Parathyroid adenoma (tissue), 2 donors: ENCODE data around the gene GPSM1.

Experiments used
- H2AFZ ChIP-seq: fragments of 300-600 bp; sonication (generic); one replicate; pipeline ENCODE4 v1.7.0; 2017; ENCODE audit warnings: antibody characterized with exemption, mild to moderate bottlenecking
- H3K27ac ChIP-seq: fragments of 300-600 bp; sonication (generic); one replicate; pipeline ENCODE4 v1.7.0; 2017
- H3K27me3 ChIP-seq: fragments of 300-600 bp; sonication (generic); one replicate; pipeline ENCODE4 v1.7.0; 2017; ENCODE audit warnings: low read length; ENCODE audit not compliant: control insufficient read depth, insufficient read depth
- H3K36me3 ChIP-seq: fragments of 300-600 bp; sonication (generic); one replicate; pipeline ENCODE4 v1.7.0; 2017; ENCODE audit warnings: low read length; ENCODE audit not compliant: control insufficient read depth, insufficient read depth
- H3K4me1 ChIP-seq: fragments of 300-600 bp; sonication (generic); one replicate; pipeline ENCODE4 v1.7.0; 2017; ENCODE audit warnings: control low read depth
- H3K4me2 ChIP-seq: fragments of 300-600 bp; sonication (generic); one replicate; pipeline ENCODE4 v1.7.0; 2017; ENCODE audit warnings: low read length
- H3K4me3 ChIP-seq: fragments of 300-600 bp; sonication (generic); one replicate; pipeline ENCODE4 v1.7.0; 2017; ENCODE audit warnings: low read depth, low read length
- H3K79me2 ChIP-seq: fragments of 300-600 bp; sonication (generic); one replicate; pipeline ENCODE4 v1.7.0; 2017; ENCODE audit warnings: control low read depth
- H3K9ac ChIP-seq: fragments of 300-600 bp; sonication (generic); one replicate; pipeline ENCODE4 v1.7.0; 2017; ENCODE audit warnings: mild to moderate bottlenecking
- H3K9me3 ChIP-seq: fragments of 300-600 bp; sonication (generic); one replicate; pipeline ENCODE4 v1.7.0; 2017; ENCODE audit warnings: low read length; ENCODE audit not compliant: control insufficient read depth
- TF ChIP-seq, protein P1 (sequence below): fragments of 300-600 bp; sonication (generic); IDR thresholded peaks from one replicate; pipeline ENCODE4 v1.7.0; 2017; ENCODE audit warnings: antibody characterized with exemption, mild to moderate bottlenecking
- donor health status: primary hyperparathyroidism.

GPSM1 gene

DNA sequence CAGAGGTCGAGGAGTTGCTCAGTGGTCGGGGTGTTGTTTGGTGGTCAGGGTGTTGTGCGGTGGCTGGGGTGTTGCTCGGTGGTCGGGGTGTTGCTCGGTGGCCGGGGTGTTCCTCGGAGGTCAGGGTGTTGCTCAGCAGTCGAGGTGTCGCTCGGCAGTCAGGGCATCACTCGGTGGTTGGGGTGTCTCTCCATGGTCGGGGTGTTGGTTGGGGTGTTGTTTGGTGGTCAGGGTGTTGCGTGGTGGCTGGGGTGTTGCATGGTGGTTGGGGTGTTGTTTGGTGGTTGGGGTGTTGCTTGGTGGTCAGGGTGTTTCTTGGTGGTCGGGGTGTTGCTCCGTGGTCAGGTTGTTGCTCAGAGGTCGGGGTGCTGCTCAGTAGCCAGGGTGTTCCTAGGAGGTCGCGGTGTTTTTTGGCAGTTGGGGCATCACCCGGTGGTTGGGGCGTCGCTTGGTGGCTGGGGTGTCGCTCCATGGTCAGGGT, 11.0 kb upstream of the GPSM1 start:
- no peaks in the 10 kb centered on the region for H3K9me3 ChIP-seq
- H3K4me2 ChIP-seq = no peak overlapping the region
- TF ChIP-seq, protein P1, sequence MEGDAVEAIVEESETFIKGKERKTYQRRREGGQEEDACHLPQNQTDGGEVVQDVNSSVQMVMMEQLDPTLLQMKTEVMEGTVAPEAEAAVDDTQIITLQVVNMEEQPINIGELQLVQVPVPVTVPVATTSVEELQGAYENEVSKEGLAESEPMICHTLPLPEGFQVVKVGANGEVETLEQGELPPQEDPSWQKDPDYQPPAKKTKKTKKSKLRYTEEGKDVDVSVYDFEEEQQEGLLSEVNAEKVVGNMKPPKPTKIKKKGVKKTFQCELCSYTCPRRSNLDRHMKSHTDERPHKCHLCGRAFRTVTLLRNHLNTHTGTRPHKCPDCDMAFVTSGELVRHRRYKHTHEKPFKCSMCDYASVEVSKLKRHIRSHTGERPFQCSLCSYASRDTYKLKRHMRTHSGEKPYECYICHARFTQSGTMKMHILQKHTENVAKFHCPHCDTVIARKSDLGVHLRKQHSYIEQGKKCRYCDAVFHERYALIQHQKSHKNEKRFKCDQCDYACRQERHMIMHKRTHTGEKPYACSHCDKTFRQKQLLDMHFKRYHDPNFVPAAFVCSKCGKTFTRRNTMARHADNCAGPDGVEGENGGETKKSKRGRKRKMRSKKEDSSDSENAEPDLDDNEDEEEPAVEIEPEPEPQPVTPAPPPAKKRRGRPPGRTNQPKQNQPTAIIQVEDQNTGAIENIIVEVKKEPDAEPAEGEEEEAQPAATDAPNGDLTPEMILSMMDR = no peak
- no peak overlapping the region for H3K27ac ChIP-seq
- H3K79me2 ChIP-seq = no peaks in the 10 kb centered on the region
- no peaks in the 10 kb centered on the region for H3K27me3 ChIP-seq
- H3K9ac ChIP-seq = no peak overlapping the region
- no peak overlapping the region for H3K4me3 ChIP-seq
- H3K36me3 ChIP-seq = no peaks in the 10 kb centered on the region
- H3K4me1 ChIP-seq = no peaks in the 10 kb centered on the region
- H2AFZ ChIP-seq = no peak overlapping the region

DNA sequence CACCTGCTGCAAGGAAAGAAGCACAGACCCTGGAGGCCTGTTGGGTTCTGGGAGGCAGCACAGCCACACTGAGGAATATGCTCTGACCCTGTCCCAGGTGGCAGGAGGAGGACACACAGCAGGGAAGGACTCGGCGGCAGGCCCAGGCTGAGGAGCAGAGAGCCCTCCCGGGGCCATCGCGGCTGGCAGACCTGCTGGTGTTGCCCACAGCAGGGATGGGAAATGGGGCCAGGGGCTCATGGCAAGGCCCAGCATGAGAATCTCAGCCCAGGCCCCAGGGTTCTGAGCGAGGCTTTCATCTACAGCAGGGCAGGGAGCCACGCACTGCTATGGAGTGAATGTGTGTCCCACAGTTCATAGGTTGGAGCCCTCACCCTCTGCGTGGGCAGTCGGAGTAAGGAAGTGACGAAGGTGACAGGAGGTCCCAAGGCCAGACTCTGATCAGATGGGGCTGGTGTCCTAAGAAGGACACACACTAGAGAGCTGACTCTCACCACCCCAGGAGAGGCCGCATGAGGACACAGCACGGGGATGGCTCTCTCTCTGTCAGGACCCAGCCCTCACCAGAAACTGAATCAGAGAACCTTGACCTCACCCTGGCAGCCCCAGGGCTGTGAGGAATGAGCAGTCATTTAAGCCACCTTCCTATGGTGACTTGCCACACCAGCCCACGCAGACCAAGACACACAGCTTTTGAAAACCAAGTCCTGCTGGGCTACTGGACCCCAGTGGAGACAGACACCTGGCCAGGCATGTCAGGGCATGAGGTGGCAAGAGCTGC, 10.3 kb upstream of the GPSM1 start:
- Histone ChIP-seq H3K4me3 (no peak overlapping the region), H3K9ac (no peak overlapping the region), H3K4me2 (no peak overlapping the region), H3K4me1 (no peaks in the 10 kb centered on the region), H3K27ac (no peak overlapping the region), H3K9me3 (no peaks in the 10 kb centered on the region), H3K27me3 (no peaks in the 10 kb centered on the region), H3K79me2 (no peaks in the 10 kb centered on the region), H2AFZ (no peak overlapping the region), H3K36me3 (no peaks in the 10 kb centered on the region)
- TF ChIP-seq, protein P1 = no peak

DNA sequence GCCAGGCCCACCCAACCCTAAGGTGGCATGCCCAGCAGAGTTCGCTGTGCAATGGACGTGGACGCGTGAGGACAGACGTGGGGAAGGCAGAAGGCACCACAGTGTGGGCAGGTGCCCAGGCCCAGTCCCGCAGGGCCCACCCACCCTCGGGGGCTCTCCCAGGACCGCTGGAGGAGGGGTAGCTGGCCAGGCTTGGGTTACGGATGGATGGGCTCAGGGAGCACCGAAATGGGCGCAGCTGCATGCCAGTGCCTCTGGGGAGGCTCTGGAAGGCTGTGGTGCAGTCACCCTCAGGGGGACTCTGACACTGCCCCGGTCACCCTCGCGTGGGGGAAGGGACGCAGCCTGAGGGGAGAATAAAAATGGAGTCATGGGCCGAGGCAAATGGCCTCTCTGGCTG, 9.6 kb upstream of the GPSM1 start:
- H3K9me3 ChIP-seq = no peaks in the 10 kb centered on the region
- H3K27me3 ChIP-seq = no peaks in the 10 kb centered on the region
- no peak overlapping the region for H3K4me2 ChIP-seq
- H3K27ac ChIP-seq = no peak overlapping the region
- no peak overlapping the region for H3K4me3 ChIP-seq
- no peaks in the 10 kb centered on the region for H3K79me2 ChIP-seq
- no peaks in the 10 kb centered on the region for H3K4me1 ChIP-seq
- H3K9ac ChIP-seq = no peak overlapping the region
- TF ChIP-seq, protein P1 = no peak
- H2AFZ ChIP-seq = no peak overlapping the region
- H3K36me3 ChIP-seq = no peaks in the 10 kb centered on the region

DNA sequence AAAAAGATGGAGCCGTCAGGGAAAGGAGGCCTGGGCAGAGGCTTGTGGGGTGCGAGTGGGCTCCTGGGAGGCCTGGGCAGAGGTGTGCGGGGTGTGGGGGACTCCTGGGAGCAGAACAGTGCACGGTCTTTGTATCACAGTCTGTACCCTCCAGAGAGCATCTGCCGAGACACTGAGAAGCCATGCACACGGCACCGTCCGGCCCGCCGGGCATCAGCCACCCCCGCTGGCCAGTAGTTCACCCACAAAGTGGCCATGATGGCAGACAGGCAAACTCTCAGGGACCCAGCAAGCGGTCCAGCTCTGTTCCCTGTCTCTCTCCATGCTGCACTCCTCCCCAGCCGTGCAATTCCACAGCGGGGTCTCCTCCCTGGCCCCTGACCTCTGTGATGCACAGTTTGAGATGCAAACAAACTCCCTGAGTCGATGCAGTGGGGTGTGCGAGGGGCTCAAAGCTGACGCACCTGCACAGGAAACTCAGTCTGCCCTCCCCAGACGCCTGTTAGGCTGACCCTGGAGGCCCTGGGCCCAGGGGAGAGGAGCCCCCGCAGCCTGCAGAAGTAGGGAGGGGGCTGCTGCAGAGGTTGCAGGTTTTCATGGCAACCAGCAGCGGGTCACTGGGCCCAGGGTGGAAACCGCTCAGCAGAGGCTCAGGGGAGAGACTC, 9.1 kb upstream of the GPSM1 start:
- Histone ChIP-seq H3K79me2 (no peaks in the 10 kb centered on the region), H3K4me1 (no peaks in the 10 kb centered on the region), H3K9ac (no peak overlapping the region), H3K9me3 (no peaks in the 10 kb centered on the region), H3K4me2 (no peak overlapping the region), H2AFZ (no peak overlapping the region), H3K27me3 (no peaks in the 10 kb centered on the region), H3K4me3 (no peak overlapping the region), H3K27ac (no peak overlapping the region), H3K36me3 (no peaks in the 10 kb centered on the region)
- TF ChIP-seq, protein P1 = no peak
